ENCODE results near the gene BID.

DNA sequence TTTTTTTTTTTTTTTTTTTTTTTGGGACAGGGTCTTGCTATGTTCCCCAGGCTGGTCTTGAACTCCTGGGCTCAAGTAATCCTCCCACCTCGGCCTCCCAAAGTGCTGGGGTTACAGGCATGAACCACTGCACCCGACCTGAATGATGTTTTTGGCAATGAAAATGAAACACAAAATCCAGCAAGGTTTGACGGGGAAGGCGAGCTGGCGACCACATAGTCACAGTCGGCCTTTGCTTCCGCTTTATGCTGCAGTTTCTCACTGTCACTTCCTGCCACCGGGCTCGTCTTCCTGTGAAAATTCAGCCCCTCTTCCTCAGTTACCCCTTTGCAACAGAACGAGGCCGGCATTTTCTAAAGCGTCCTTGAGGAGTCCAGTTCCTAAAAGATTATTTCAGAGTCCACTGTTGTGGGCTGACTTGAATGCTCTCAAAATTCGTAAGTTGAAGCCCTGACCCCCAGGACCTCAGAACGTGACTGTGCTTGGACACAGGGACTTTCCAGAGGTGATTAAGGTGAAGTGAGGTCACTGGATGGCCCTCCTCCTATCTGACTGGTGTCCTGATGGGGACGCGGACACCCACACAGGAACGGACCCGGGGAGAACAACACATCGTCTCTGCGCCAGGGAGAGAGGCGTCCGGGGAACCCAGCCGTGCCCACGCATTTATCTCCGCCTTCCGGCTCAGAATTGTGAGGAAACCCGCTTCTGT, 2.9 kb upstream of the BID start:
- TF ChIP-seq CTCF (IDR thresholded peaks at IDR 0.05; ENCODE audit: borderline replicate concordance, extremely low read depth, low read length, poor library complexity, severe bottlenecking): no peak
- no peak for TF ChIP-seq EZH2 (IDR thresholded peaks at IDR 0.05; ENCODE audit: borderline replicate concordance, low read depth, low read length, severe bottlenecking)
